ENCODE measurements around the gene ONECUT3.

DNA sequence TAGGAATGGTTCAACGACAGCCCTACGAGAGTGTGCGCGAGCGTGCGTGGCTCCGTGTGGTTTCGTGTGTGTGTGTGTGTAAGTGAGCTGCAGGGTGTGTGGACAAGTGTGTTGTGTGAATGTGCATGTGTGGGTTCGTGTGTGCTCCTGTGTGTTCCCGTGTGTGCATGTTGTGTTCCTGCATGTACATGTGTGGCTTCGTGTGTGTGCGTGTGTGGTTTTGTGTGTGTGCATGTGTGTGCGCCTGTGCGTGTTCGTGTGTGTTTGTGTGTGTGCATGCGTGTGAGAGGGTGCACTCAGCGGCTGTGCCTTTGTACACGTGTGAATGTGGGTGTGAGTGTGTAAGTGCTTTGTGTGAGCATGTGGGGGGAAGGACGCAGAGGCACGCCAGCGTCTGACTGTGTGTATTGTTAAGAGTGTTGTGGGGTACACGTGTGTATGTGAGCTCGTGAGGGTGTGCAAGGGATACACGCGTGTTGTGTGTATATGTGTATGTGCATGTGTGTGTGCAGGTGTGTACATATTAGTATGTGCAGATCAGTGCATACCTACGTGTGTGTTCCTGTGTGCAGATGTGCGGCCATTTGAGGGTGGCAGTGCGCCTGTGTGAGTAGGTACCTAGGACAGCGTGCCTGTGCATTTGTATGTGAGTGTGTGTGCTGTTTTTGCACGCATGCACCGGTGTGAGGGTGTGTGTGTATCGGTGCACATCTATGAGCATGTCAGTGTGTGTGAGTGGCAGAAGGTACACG is 24.3 kb upstream of the ONECUT3 start:
- TF ChIP-seq BHLHE40 (IDR thresholded peaks at IDR 0.05; ENCODE audit: borderline replicate concordance) (no peak), ARNT (IDR thresholded peaks at IDR 0.05) (no peak), FOXK2 (IDR thresholded peaks at IDR 0.05) (no peak)
- TF ChIP-seq, protein P1, sequence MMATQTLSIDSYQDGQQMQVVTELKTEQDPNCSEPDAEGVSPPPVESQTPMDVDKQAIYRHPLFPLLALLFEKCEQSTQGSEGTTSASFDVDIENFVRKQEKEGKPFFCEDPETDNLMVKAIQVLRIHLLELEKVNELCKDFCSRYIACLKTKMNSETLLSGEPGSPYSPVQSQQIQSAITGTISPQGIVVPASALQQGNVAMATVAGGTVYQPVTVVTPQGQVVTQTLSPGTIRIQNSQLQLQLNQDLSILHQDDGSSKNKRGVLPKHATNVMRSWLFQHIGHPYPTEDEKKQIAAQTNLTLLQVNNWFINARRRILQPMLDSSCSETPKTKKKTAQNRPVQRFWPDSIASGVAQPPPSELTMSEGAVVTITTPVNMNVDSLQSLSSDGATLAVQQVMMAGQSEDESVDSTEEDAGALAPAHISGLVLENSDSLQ (IDR thresholded peaks at IDR 0.05): no peak

Data from HEK293T (cell line).